Stimulated activated CD8-positive, alpha-beta memory T cell treated with anti-CD3 and anti-CD28 coated beads, Interleukin-12 subunit alpha, Interleukin-12 subunit beta, amount 100 ng/mL, for 24 hours (primary cell): ENCODE measurements around the gene KCNJ6.
"Not testable (repeated sequence)": the region's sequence is repeated elsewhere in the genome, so short reads cannot be mapped to it uniquely, and the experiment has no call there.

Experiments used
- DNase-seq: peaks from one replicate; pipeline ENCODE4 v3.0.0-alpha.2; 2020; ENCODE audit errors: extremely low read depth

Gene KCNJ6

DNA sequence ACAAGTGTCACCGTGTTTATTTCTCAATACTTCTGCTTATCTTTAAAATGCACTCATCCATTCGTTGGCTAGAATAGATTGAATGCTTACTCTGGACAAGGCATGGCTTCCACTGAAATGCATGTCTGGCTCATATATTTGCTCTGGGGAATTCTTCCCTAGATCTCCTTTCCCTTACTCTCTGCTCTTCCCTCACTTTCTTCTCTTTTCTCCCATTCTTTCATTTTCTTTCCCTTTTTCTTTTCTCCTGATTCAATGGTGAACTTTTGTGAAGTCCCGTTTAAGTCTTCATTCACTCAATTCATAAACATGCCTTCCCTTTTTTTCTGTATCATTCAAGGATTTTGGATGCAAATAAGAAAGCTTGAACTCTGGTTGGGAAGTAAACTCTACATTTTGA is 315.2 kb downstream of the KCNJ6 start:
- DNase-seq = no peak

DNA sequence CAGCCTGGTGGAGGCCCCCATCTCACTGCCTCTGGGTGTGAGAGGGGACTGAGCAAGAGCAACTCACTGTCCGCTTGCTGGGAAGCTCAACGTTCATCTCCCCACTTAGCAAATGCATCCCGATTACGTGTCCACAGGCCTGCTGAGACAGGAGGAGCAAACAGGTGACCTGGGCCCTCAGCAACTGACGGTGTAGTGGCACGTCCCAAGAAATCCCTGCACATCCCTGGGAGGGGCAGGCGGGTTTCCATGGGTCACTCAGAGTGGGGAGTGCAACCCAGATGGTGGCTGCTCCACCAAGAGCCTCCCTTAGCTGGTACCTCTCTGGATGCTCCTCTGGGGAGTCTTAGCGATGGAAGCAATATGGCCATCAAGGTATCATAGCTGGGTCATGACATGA is 320.3 kb downstream of the KCNJ6 start:
- DNase-seq = no peak

DNA sequence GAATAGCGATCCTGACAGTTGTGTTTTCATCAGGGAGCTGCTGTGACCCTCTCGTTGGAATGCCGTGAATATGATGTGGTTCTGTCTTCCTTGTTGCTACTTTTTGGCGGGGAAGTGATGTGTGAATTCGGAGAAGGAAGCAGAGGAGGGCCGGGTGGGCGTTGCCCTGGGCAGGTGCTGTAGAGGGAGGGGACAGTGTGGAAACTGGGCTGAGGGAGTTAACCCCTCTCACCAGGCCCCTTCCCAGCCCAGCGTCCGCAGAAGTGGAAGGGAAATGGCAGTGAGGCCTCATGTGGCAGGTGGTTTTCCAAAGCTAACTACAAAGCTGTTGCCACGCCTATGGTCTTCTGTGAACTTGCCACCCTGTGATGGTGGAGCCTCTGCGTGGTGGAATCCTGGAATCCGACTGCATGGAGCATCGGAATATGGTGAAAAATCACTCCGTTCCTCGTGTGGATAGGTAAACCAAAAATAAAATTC is 321.7 kb downstream of the KCNJ6 start:
- no peak for DNase-seq

DNA sequence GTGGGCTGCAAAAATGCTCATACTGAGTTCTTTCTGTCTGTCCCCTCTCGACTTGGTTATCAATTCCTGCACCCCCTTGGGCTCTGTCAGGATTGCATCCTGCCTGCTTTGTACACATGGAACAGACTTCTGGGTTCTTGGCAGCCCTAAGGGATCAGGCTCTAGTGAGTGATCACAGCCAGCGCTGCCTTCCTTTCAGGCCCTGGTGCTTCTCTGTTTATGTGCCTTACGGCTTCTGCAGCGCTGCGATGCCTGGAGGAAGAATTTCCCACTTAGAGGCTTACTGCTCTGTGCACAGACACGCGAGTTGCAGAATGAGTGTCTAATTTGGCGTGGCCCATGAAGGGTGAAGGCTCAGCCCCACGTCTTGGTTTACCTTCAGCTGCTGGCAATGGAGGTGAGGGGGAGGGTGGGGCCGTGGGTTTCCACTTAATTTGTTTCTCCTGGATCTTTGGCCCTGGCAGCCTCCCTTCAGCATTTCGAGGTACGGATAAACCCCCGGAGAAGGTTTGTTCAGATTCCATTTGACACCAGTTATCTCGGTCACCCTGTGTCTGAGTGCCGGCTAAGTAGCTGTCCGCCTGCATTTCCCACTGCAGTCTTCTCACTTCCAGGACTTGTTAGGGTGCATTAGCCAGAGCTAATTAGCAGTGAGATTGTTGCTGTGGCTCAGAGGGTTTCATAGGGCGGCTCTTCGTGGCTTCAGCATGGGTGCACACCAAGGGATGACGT is 322.4 kb downstream of the KCNJ6 start:
- DNase-seq = no peak

DNA sequence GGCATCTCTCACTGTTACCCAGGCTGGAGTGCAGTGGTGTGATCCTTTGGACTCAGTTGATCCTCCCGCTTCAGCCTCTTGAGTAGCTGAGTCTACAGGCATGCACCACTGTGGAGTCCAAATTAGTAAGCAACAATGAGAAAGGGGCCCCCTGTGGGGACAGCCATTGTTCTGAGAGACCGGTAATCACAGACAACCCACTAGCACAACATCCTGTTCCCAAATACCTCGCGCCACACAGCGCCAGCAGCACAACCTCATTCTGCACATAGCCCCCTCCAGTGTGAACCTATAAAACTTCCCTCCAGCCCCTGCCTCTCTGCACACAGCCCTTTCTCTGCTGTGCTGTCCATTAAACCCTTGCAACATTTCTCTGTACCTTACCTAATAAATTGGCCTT is 323.2 kb downstream of the KCNJ6 start:
- DNase-seq = no peak

DNA sequence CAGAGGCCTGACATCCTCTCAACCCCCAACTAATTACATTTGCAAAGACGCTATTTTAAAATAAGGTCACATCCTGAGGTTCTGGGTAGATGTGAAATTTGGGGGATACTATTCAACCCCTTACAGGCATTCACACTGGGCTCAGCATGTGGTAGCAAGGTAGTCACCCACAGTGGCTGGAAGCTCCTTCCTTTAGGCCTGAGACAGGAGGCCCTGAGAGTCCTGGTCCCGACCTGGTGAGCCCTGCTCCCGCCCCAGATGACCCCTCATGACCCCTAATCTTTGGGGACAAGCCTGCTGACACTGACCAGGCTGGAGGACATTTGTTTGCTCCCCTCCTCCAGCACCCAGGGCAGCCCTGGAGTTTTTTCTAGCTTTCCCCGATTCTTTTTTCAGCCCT is 323.8 kb downstream of the KCNJ6 start:
- no peak for DNase-seq

DNA sequence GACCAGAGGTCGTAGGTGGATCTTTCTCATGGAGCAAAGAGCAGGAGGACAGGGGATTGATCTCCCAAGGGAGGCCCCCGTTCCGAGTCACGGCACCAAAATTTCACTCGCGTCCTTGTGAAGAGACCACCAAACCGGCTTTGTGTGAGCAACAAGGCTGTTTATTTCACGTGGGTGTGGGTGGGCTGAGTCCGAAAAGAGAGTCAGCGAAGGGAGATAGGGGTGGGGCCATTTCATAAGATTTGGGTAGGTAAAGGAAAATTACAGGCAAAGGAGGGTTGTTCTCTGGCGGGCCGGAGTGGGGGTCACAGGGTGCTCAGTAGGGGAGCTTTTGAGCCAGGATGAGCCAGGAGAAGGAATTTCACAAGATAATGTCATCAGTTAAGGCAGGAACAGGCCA is 324.3 kb downstream of the KCNJ6 start:
- not testable (repeated sequence) for DNase-seq

DNA sequence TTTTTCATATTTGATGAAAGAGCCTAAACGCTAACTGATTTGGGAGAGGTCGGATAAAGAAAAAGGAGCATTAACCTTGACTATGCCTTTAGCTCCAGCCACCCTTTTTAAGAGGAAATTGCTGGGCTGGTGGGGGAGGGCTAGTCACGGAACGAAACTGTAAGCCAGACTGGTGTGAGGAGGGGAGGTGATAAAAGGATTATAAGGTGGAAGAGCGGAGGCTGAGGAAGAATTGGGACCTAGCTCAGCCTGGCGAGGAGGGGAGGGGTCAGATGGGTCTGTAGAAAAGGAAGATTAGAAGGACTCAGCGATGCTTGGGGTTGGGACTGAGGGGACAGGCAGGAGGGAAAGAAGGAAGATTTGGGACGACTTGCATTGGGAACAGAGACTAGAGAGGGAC is 325.4 kb downstream of the KCNJ6 start:
- not testable (repeated sequence) for DNase-seq

DNA sequence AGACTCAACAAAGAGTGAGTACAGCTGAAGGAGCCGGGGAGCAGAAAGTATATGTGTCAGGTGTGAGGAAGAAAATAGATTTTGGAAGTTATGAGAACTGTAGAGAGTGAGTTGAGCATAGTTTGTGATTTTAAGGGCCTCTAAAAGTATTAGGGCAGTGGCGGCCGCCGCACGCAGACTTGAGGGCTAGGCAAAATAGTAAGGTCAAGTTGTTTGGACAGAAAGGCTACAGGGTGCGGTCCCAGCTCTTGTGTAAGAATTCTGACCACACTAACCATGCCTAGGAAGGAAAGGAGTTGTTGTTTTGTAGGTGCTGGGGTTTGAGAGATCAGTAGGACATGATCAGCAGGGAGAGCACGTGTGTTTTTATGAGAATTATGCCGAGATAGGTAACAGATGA is 327.6 kb downstream of the KCNJ6 start:
- DNase-seq = not testable (repeated sequence)

DNA sequence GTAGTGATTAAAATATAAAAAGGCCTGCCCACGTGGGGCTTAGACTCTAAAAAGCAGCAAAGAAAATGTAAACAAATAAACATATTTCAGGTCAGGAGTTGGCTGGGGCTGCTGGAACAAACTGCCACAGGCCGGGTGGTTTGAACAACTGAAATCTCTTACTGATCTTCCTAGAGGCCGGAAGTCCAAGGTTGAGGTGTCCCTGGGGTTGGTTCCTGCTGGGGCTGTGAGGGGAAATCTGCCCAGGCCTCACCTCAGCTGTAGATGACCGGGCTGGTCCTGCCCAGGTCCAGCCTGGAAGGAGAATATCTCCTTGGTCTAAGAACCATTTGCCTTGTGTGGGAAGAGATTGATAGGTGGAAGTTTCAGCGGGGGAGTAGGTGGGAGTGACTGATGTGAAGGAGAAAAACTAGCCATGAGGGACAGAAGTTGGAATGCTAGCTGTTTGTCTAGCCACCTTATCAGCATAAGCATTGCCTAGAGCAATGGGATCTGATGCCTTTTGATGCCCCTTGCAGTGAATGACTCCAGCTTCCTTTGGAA is 328.6 kb downstream of the KCNJ6 start:
- no peak for DNase-seq

DNA sequence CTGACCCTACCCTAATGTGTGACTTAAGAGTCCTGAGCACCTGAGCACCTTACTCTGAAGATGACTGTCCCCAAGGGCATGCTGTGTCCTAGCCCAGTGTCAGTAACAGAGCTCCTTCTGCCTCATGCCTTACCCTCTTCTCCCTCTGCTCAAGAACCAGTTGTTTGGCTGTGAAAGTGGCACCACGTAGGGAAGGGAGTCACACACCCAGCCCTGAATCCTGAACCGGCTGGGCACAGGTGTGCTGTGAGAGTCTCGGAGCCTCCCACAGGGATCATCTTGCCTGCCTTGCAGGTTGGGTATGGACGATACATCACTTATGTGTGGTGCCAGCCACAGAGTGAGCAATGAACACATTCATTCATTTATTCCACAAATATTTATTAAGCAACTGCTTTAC is 329.1 kb downstream of the KCNJ6 start:
- no peak for DNase-seq

DNA sequence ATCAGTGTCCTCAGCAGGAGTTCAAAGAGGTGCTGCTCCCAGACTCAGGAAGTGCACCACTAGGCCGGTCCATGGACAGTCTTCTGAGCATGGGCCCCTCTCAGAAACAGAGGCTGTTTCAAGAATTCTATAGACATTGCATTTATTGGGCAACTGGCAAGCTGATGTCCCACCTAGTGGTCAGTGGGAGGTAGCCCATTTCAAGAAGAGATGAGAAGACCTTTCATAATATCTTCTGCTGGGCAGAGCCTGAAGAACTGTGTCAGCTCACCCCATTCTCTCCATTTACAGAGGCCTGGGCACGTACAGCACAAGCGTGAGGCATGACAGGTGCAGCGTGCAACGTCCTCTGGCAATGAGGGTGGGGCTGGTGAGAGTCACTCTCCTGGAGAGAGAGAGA is 333.7 kb downstream of the KCNJ6 start:
- DNase-seq = no peak

DNA sequence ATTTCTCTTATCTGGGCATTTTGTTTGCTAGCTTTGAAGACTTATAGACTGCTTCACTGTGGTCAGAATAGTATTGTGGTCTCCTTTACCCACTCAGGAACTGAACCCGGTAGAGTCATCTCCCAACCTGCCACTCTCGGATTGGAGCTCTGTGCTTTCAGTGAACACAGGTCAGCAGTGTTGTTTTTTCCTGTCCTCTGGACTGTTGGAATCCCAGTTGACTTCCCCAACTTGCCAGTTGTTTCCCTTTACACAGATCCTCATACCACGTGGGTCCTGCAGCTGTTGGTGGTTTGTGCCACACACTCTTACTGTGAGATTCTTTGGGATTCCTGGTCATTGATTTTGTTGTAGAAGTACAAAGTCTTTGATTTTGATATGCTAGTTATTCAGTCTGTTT is 335.6 kb downstream of the KCNJ6 start:
- DNase-seq = no peak

DNA sequence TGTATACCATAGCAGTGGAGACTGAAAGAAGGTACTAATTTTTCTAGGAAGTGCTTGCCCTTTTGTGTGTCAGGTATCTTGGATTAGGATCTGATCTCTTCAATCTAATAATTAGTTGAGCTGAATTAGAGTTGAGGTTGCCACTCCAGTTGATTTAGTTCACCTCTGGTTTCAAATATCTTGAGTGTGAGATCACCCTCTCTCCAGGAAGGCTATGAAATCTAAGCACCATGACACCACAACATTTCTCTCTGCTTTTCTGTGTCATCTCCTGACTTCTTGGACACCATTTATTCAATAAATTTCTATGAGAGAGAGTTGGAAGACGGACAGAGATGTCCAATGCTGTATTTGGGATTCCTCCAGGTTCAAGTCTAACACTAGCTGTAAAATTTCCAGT is 336.9 kb downstream of the KCNJ6 start:
- no peak for DNase-seq

DNA sequence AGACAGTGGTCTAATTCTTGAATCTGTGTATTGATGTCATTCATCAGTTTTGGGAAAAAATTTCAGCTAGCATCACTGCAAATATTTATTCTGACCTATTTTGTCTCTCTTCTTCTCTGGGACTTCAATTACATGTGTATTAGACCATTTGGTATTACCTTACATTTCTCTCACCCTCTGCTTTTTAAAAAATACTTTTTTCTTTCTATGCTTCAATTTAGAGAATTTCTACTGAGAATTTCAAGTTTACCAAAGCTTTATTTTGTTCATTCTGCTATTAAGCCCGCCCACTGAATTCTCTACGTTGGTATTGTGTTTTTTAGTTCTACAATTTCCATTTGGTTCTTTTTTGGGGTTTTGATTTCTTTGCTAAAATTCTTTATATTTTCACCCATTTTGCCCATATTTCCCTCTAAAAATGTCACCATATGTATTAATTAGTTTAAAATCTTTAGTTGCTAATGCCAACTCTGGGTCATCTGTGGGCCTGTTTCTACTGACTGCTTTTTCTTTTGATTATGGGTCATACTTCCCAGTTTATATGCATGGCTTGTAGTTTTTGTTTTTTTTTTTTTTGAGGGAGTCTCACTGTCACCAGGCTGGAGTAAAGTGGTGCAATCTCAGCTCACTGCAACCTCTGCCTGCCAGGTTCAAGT is 337.7 kb downstream of the KCNJ6 start:
- DNase-seq = no peak

DNA sequence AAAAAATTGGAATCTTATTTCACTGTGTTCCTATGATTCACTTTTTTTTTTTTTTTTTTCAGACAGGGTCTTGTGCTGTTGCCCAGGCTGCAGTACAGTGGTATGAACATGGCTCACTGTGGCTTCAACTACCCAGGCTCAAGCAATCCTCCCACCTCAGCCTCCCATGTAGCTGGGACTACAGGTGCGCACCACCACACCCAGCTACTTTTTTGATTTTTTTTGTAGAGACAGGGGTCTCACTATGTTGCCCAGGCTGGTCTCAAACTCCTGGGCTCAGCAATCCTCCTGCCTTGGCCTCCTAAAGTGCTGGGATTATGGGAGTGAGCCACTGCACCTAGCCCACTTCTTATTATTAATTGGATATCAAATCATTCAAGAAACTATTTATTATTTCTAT is 339.3 kb downstream of the KCNJ6 start:
- DNase-seq = not testable (repeated sequence)

DNA sequence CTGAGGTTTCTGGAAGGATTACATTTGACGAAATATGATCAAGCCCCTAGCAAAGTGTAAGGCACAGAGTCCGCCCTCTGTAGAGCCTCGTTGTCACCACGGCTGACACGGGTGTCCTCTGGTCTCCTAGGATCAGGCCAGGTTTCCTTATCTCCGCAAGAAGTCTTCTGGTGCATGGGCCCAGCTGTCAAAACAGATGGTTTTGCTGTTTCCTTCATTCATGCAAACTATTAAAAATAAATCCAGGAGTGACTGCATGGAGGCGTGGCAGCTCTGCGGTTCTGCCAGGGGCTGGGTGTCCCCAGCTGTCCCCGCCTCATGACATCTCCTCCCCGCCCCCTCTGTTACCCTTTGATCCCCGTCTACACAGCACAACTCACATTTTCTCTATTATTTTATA is 340.7 kb downstream of the KCNJ6 start:
- no peak for DNase-seq

DNA sequence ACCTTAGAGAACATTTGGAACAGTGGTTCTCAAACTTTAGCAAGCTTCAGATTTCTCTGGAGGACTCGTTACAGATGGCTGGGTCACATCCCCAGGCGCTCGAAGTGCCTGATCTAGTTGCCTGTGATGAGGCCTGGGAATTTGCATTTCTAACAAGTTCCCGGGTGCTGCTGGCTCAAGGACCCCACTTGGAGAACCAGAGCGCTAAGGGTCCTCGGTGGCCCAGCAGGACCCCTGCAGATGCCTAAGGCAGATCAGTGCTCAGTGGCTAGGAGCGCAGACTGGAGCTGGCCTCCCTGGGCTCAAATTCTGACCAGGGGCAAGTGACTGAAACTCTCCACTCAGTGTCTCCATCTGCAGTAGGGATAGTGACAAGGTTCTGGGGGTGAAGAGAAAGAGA is 341.5 kb downstream of the KCNJ6 start:
- no peak for DNase-seq

DNA sequence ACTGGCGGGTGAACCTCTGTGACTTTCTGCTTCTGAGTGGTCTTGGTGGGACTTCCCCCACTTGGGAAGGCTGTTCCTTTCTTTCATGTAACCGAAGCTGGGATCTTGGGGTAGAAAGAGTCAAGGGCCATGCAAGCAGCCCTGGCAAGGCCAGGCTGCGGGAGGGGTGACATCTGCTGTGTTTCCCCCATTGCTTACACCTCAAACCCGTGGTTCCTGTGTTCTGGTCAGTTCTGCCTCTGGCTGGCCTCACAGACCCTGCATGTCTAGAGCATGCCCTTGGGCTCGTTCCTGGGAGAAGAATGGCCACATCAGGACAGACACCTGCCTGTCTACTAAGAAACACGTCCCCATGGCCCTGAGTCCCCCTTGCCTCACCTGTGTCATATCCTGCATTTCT is 341.9 kb downstream of the KCNJ6 start:
- DNase-seq = no peak

DNA sequence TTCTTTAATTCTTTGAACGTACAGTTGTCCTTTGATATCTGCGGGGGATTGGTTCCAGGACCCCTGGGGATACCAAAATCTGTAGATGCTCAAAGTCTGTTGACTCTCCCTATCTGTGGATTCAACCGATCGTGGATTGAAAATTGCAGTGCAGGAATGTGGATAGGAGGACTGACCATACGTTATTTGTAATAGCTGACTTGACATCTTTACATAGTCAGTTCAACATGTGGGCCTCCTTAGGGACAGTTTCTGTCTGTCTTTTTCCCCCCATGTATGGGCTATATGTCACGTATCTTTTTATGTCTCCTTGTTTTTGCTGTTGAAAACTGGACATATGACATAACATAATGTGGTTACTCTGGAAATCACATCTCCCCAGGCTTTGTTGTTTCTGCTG is 344.8 kb downstream of the KCNJ6 start:
- DNase-seq = no peak

DNA sequence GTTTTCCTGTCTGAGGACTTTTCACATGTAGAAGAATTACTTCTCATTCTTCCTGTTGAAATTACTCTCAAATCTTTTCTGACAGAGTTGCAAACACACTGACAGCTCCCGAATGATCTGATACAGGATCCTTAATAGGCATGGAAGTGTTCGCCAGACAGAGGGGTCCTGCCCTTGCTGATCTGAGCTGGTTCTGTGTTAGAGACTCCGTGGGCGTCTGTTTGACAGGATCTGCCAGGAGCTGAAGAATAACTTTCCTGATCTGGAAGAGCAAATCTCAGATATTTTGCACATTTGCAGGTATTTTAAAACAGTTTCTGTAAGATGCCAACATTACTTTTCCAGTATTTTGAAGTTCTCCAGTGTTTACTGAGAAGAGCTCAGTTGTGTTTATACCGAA is 347.3 kb downstream of the KCNJ6 start:
- DNase-seq = no peak

DNA sequence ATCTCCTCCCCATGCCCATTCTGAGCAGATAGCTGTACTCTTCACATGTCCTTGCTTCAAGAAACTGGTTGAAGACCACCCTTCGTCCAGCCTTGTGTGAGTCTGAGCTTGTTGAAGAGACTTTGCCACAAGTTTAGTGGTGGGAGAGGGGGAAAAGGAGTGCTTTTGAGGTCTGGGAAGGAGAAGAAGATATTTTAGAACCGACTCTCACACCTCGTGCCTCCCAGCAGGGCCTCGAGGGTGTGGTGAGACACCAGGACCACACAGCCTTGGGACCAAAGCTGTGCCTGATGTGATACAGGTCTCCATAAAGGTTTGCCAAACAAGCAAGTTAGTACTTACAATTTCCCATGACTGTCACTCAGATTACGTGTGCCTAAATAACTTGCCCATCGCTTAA is 347.8 kb downstream of the KCNJ6 start:
- DNase-seq = no peak
